Islet precursor cell (in vitro differentiated cells): ENCODE results near the gene TRPT1.
"Not testable (repeated sequence)": the region's sequence is repeated elsewhere in the genome, so short reads cannot be mapped to it uniquely, and the experiment has no call there.

Source experiments
- DNase-seq: peaks from one replicate; pipeline ENCODE4 v3.0.0-alpha.2; 2018

Gene TRPT1

DNA sequence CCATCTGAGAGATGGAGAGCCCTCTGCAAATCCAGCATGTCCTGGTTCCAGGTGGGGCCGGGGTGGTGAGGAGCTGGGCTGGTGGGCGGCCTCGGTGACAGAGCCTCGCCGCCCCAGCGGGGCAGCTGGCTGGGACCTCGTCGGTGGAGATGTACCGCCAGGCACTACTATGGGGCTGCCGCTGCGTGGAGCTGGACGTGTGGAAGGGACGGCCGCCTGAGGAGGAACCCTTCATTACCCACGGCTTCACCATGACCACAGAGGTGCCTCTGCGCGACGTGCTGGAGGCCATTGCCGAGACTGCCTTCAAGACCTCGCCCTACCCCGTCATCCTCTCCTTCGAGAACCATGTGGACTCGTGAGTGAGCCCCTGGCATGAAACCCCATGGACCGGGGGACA, 32.4 kb upstream of the TRPT1 start:
- DNase-seq: no peak

- no peak for DNase-seq
Observed at GRCh38 chr11:64256300-64256699, 30.3 kb upstream of the TRPT1 start.

- DNase-seq: no peak
Observed at GRCh38 chr11:64255135-64256128, 29.4 kb upstream of the TRPT1 start.

- no peak for DNase-seq
Observed at GRCh38 chr11:64254326-64254725, 28.3 kb upstream of the TRPT1 start.

GRCh38 chr11:64253481-64253880, 27.5 kb upstream of the TRPT1 start:
- no peak for DNase-seq

DNA sequence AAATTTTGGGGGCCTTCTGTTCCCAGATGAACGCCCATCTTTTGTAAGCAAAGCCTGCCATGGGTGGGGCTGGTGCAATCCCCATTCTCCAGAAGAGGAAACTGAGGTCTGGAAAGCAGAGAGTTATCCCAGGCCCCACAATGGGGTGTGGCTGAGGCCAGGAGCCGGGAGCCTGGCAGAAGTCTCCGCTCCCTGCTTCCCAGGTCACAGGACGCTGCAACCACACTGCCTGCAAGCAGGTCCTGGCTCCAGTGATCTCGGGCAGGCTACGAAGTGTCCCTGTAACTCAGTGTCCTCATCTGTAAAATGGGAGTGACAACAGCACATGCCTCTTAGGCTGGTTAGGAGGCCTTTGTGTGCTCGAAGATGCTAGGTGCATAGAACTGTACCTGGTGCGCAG, 27.1 kb upstream of the TRPT1 start:
- DNase-seq: no peak

GRCh38 chr11:64252003-64252872, 26.3 kb upstream of the TRPT1 start:
- DNase-seq: peak; percentile 75

- no peak for DNase-seq
Observed at GRCh38 chr11:64251753-64252002, 25.7 kb upstream of the TRPT1 start.

DNA sequence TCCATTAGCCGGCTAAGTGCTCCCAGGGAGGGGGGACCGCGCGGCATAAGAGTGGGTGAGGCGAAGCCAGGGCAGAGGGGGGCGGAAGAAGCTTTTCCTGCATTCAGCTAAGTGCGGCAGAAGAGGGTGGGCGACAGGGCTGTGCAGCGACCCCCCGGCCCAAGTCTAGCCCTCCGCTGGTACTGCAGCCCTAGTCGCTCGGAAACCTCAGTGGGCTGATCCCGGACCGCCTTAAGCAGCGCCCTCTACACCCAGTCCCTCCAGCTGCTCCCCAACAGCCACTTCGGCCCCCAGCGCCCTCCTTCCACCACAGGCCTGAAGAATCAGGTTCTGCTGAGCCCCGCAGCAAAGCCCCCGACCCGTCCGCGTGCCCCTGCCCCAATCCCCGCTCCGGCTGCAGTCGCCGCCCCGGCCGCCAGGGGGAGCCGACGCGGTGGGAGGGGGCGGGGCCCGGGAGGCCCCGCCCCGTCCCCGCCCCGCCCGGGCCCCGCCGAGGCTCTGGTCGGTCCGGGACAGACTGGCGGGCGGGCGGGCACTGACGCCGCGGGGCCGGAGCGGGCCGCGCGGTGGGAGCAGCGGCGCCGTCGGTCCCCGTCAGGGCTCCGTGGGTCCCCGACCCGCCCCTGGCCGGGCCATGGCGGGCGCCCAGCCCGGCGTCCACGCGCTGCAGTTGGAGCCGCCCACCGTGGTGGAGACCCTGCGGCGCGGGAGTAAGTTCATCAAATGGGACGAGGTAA, 25.2 kb upstream of the TRPT1 start, which contains the start of gene PLCB3:
PLCB3 (plus strand) TSS at position 515 of the 737 bp plus-strand sequence; CDS start at position 635, 120 bp downstream.
- peak; percentile 79 for DNase-seq

- DNase-seq: no peak
Observed at GRCh38 chr11:64250415-64251015, 24.5 kb upstream of the TRPT1 start.

DNA sequence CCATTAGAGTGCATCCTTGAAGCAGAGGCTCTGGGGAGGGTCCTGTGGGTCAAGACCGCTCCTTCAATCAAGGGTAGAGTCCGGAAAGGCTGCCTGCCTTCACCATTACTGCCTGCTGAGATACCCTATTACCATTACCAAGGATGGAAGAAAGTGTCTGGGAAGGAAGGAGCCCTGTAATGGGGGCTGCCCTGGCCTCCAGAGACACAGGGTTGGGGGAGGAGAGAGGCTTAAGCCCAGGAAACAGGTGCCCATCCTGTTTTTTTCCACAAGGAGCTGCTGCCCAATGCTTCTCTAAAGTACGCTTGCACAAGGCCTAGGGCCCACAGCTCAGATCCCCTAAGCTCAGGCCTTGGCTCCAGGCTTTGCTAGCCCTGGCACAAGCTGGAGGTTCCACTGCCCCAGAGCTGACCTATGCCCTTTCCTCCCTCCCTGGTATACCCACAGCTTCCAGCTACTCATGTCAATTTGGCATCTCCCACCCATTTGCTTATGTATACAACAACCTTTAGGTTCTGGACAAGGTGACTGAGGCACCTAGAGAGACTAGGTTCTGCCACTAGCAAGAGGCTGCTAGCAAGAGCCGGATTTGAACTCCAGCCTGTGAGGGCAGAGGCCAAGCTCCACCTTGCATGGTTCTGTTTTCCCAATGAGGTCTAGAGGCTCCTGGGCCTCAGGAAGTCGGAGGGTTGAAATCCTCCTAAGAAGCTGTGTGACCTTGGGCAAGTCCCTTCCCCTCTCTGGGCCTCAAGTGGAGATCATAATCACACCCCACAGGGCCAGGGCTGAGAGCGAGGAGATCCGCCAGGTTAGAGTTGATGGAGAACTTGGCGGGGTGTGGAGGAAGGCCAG, 23.8 kb upstream of the TRPT1 start:
- DNase-seq: no peak

DNA sequence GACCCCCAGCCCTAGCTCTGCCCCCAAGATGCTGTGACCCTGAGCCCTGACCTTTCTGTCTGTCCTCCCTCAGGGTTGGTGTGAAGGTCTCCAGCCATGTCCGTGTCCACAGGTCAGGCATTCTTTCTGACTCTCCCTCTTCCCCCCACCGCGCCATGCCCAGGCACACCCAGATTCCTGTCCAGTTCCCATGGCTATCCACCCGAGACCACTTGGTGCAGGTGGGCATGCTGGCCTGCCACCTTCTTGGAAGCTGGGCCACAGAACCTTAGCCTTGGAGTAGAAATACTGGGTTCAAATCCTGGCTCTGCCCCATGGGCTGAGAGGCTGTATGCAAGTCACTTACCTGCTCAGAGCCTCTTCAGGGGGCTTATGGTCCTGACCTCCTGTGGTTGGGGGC, 23.1 kb upstream of the TRPT1 start:
- no peak for DNase-seq

DNA sequence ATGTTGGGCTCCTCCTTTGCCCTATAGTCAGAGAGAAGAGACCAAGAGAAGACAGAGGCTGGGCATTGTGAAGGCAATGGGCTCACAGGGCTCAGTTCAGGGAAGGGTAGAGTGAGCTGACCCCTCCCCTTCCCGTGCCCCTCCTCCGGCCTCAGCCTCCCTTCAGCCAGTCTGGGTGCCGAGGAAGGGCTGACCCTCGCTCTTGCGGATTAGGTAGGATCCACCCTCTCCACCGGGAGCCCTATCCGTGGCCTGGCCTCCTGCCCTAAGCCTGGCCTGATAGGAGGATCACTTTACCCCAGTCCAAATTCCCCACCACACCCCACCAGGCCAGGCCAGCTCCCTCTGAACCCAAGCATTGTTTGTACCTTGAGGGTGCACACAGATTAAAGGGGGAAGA, 22.6 kb upstream of the TRPT1 start:
- DNase-seq: no peak

- DNase-seq: no peak
Observed at GRCh38 chr11:64247729-64248531, 21.9 kb upstream of the TRPT1 start.

GRCh38 chr11:64246871-64247728, 21.1 kb upstream of the TRPT1 start, which contains the start of gene PPP1R14B:
TSS of gene PPP1R14B (minus strand) at chr11:64246943. CDS start at chr11:64246673, 270 bp downstream.
- DNase-seq: peak; percentile 95

- DNase-seq: not testable (repeated sequence)
Observed at GRCh38 chr11:64246621-64246870, 20.6 kb upstream of the TRPT1 start.

- peak; percentile 98 for DNase-seq
Observed at GRCh38 chr11:64245797-64246620, 20.0 kb upstream of the TRPT1 start.

- DNase-seq: no peak
Observed at GRCh38 chr11:64245401-64245796, 19.4 kb upstream of the TRPT1 start.

DNA sequence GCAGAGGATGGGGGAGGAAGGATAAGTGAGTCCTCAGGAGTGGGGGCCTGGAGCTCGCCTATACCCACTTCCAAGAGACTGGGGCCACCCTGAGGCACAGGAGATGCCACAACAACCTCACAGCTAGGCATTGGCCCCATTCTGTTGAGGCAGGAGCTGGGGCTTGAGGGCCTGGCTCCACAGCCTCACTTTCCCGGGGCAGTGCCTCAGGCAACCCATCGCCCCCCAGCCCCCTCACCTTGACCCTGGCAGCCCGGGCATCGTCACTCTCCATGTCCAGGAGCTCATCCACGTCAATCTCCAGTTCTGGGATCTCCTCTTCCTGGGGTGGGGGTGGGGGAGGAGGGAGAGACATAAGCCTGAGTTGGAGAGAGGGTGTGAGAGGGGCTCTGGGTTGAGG, 19.0 kb upstream of the TRPT1 start:
- DNase-seq: no peak
